Measurements from ENCODE around the gene RIOX2.

Gene RIOX2

GRCh38 chr3:97952280-97952679, 20.0 kb downstream of the RIOX2 start:
- no peaks in the 10 kb centered on the region for H3K4me1 ChIP-seq (ENCODE audit: insufficient read depth, low read length, severe bottlenecking)
- H3K27me3 ChIP-seq (ENCODE audit: insufficient read depth, low read length) = no peaks in the 10 kb centered on the region
- H3K9me3 ChIP-seq (ENCODE audit: low read length) = no peaks in the 10 kb centered on the region
- no peaks in the 10 kb centered on the region for H4K20me1 ChIP-seq (ENCODE audit: insufficient read depth, low read length)
- no peak for TF ChIP-seq EZH2 (IDR thresholded peaks at IDR 0.05; ENCODE audit: borderline replicate concordance, low read length)
- TF ChIP-seq, protein P1, sequence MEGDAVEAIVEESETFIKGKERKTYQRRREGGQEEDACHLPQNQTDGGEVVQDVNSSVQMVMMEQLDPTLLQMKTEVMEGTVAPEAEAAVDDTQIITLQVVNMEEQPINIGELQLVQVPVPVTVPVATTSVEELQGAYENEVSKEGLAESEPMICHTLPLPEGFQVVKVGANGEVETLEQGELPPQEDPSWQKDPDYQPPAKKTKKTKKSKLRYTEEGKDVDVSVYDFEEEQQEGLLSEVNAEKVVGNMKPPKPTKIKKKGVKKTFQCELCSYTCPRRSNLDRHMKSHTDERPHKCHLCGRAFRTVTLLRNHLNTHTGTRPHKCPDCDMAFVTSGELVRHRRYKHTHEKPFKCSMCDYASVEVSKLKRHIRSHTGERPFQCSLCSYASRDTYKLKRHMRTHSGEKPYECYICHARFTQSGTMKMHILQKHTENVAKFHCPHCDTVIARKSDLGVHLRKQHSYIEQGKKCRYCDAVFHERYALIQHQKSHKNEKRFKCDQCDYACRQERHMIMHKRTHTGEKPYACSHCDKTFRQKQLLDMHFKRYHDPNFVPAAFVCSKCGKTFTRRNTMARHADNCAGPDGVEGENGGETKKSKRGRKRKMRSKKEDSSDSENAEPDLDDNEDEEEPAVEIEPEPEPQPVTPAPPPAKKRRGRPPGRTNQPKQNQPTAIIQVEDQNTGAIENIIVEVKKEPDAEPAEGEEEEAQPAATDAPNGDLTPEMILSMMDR (IDR thresholded peaks at IDR 0.05; ENCODE audit: low read length) = no peak
- H3K79me2 ChIP-seq (ENCODE audit: insufficient read depth, low read length) = no peaks in the 10 kb centered on the region
- H3K4me3 ChIP-seq (ENCODE audit: low read depth, low read length, poor library complexity, severe bottlenecking) = no peak overlapping the region
- H3K9ac ChIP-seq (ENCODE audit: low read length) = no peak overlapping the region
- no peaks in the 10 kb centered on the region for H3F3A ChIP-seq (ENCODE audit: insufficient read depth, low read length)
- H3K36me3 ChIP-seq (ENCODE audit: insufficient read depth, low read length) = peaks cover 80% of the 10 kb centered on the region
- no peak overlapping the region for H3K4me2 ChIP-seq (ENCODE audit: low read length)
- H3K27ac ChIP-seq (ENCODE audit: low read depth, low read length, poor library complexity, severe bottlenecking) = no peak overlapping the region
- H2AFZ ChIP-seq (ENCODE audit: low read length) = no peak overlapping the region
- H3K9me2 ChIP-seq (ENCODE audit: low read depth, low read length) = no peaks in the 10 kb centered on the region

- Histone ChIP-seq H3K4me1 (ENCODE audit: insufficient read depth, low read length, severe bottlenecking) (no peaks in the 10 kb centered on the region), H3K4me3 (ENCODE audit: low read depth, low read length, poor library complexity, severe bottlenecking) (no peak overlapping the region), H3K4me2 (ENCODE audit: low read length) (no peak overlapping the region), H4K20me1 (ENCODE audit: insufficient read depth, low read length) (no peaks in the 10 kb centered on the region), H3K9me2 (ENCODE audit: low read depth, low read length) (no peaks in the 10 kb centered on the region), H3K9me3 (ENCODE audit: low read length) (no peaks in the 10 kb centered on the region), H3K27ac (ENCODE audit: low read depth, low read length, poor library complexity, severe bottlenecking) (no peak overlapping the region), H3K36me3 (ENCODE audit: insufficient read depth, low read length) (peaks cover 92% of the 10 kb centered on the region), H3F3A (ENCODE audit: insufficient read depth, low read length) (no peaks in the 10 kb centered on the region), H2AFZ (ENCODE audit: low read length) (no peak overlapping the region), H3K27me3 (ENCODE audit: insufficient read depth, low read length) (no peaks in the 10 kb centered on the region), H3K79me2 (ENCODE audit: insufficient read depth, low read length) (no peaks in the 10 kb centered on the region), H3K9ac (ENCODE audit: low read length) (no peak overlapping the region)
- TF ChIP-seq EZH2 (IDR thresholded peaks at IDR 0.05; ENCODE audit: borderline replicate concordance, low read length) = no peak
- TF ChIP-seq, protein P1 (IDR thresholded peaks at IDR 0.05; ENCODE audit: low read length) = no peak
These were observed 21.9 kb downstream of the RIOX2 start for GRCh38 chr3:97950360-97950759.

DNA sequence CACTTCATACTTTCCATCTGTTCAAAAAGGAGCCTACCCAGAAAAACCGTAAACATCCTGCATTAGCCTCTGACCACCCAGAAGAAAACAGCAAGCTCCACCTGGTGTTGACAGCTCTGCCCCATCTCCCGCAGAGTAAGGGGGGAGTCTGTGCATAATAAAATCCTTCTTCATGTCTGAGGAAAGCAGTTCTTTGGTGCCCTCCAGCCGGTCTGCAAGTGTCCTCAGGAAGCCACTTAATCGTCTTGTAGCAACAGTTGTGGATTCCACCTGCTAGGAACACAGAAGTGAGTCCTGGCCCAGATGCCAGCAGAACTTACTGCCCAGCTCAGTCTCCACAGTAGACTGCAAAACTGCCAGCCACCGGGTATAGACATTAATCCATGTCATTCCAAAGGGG, 22.5 kb downstream of the RIOX2 start:
- Histone ChIP-seq H3K4me3 (ENCODE audit: low read depth, low read length, poor library complexity, severe bottlenecking) (no peak overlapping the region), H3K9me3 (ENCODE audit: low read length) (no peaks in the 10 kb centered on the region), H3K9ac (ENCODE audit: low read length) (no peak overlapping the region), H3K4me2 (ENCODE audit: low read length) (no peak overlapping the region), H3K36me3 (ENCODE audit: insufficient read depth, low read length) (peaks cover 96% of the 10 kb centered on the region), H3K79me2 (ENCODE audit: insufficient read depth, low read length) (no peaks in the 10 kb centered on the region), H3K4me1 (ENCODE audit: insufficient read depth, low read length, severe bottlenecking) (no peaks in the 10 kb centered on the region), H2AFZ (ENCODE audit: low read length) (no peak overlapping the region), H4K20me1 (ENCODE audit: insufficient read depth, low read length) (no peaks in the 10 kb centered on the region), H3F3A (ENCODE audit: insufficient read depth, low read length) (no peaks in the 10 kb centered on the region), H3K9me2 (ENCODE audit: low read depth, low read length) (no peaks in the 10 kb centered on the region), H3K27ac (ENCODE audit: low read depth, low read length, poor library complexity, severe bottlenecking) (no peak overlapping the region), H3K27me3 (ENCODE audit: insufficient read depth, low read length) (no peaks in the 10 kb centered on the region)
- no peak for TF ChIP-seq EZH2 (IDR thresholded peaks at IDR 0.05; ENCODE audit: borderline replicate concordance, low read length)
- TF ChIP-seq, protein P1 (IDR thresholded peaks at IDR 0.05; ENCODE audit: low read length) = no peak

Data from OCI-LY1 (cell line).